Renal pelvis (tissue), 4 donors: ENCODE measurements around the gene PNMA3. TPM values are rescaled to one million over a fixed set of nuclear protein-coding genes. Genes with fewer than 3 reads are reported as not detected.
"Not testable (repeated sequence)": the region's sequence is repeated elsewhere in the genome, so short reads cannot be mapped to it uniquely, and the experiment has no call there.

Source experiments
- DNase-seq: peaks from one replicate; pipeline ENCODE4 v3.0.0-alpha.2; 2013
- polyA plus RNA-seq, 3 donors: library from polyadenylated mRNA; unstranded; fragments of 120-200 nt; gene quantifications; one replicate each; pipeline ENCODE4 v1.2.1, GENCODE V29; 2013; ENCODE audit not compliant: insufficient read length in 3 of 3

PNMA3 gene
- polyA plus RNA-seq, 3 donors = 29.4 to 41.4 (median 32.5) TPM

DNA sequence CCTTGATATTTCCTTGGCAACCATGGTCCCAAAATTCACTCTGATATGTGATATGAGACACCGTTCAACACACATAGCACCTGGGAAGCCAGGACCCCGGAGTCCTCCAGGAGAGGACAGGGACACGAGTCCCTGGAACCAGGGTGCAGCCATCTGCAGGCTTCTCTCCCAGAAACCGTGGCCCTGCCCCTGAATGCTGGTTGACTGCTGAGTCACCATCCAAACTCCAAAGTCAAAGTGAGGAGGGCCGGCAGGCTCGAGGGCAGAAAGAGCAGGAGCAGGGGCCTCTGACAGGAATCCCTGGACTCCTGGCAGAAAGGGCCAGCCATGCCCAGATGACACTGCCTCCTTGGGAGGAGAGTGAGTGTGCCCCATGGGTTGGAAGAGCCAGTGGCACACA, 9.1 kb downstream of the PNMA3 start:
- no peak for DNase-seq

DNA sequence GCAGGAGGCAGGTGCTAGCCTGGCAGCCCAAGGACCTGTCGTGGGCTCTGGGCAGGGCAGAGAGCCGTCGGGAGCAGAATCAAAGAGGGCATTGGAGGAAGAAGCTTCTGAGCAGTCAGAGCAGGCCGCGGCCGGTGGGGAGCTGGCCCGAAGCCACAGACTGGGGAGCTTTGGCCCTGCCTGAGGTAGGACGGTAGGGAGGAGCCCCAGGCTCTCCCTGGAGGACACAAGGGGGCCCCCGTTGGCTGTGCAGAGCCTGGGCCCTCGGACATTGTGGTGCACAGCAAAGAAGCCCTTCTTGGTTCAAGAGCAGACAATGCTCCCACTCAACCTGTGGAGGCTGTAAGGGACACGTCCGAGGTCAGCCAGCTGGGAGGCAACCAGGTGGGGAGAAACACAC, 10.1 kb downstream of the PNMA3 start:
- DNase-seq = not testable (repeated sequence)

DNA sequence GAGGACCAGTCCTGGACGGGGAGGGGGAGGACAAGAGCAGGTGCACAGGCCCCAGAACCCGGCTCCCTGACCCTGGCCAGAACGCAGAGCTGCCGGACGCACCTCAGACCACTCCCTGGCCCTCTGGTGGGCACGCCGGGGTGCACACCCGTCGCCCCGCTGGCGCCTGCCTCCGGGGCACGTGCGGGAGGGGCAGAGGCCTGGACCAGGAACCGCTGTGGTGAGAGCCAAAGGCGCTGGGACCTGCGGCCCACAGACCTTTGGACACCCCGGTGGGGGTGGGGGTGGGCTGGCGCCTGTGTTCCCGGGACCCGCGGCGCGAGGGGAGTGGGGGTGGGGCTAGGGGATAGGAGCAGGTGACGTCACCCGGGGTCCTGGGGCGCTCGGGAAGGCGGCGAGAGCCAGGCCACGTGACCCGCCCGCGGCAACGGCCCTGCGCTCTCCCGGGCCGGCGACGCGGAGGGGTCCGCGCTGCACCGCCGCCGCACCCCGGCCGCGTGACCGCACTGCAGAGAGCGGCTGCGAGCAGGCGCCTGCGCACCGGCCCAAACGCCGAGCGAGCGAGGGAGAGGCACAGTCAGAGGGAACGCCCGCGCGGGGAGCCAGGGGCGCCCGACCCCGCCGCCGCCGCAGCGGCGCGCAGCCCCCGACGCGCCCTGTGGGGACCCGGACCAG, 15.8 kb downstream of the PNMA3 start, which contains the start of gene PNMA6A:
Gene PNMA6A (plus strand): TSS at position 546 of the 675 bp plus-strand sequence. CDS start 609 bp downstream, outside the sequence.
- not testable (repeated sequence) for DNase-seq

GRCh38 chrX:153073331-153073730, 17.1 kb downstream of the PNMA3 start:
- not testable (repeated sequence) for DNase-seq

DNA sequence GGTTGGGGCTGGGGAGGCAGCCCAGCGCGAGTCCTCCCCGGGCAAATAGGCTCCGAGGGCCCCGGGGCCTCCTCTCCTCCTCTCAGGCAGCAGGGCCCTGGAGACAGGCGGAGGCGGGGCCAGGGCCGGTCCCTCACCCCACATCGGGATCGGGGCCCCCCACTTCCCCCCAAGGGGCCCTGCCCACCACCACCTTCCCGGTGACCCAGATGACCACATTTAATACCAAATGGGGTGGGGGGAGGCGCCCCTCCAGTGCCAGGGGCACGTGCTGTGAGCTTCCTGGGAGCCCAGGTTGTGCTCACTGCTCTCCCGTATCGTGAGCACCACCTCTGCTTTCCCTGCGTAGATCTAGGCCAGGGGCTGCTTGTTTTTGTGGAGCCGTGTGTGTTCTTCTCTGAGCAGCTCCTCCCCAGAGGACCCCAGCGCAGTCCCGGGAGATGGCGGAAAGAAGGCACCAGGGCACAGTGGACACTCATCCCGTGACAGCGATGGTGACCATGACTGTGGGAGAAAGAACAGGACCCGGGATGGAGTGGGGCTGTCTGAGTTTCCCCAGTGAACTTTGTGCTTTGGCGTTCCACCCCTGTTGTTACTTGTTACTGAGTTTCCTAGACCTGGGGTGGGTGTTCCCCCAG, 18.1 kb downstream of the PNMA3 start:
- no peak for DNase-seq

DNA sequence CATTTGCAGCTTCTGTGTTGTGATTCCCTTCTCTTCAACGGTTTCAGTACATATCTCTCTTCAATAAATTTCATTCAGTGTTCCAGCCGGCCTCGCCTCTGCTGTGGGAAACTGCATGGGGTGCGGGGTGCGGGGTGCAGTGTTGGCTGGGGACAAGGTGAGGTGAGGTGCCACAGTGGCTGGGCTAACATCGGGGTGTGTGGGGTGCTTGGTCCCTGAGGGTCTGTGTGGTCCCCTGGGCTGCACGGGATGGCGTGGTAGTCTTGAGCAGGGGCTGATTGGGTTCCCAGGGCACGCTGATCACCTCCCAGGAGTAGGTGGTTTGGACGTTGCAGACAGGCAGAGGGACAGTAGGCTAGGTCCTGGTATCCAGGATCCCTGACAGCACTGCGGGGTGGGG, 18.7 kb downstream of the PNMA3 start:
- no peak for DNase-seq

DNA sequence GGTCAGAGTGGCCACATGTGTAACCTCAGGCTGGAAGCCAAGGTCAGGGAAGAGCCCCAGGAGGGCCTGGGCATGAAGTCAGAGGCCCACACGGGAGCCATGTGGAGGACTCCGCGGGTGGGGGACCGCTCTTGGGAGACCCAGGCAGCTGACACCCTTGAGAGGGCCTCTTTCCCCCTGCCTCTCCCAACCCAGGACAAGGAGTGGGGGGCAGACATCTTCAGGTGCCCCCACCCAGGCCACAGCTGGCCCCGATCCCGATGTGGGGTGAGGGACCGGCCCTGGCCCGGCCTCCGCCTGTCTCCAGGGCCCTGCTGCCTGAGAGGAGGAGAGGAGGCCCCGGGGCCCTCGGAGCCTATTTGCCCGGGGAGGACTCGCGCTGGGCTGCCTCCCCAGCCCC, 19.1 kb downstream of the PNMA3 start:
- no peak for DNase-seq

DNA sequence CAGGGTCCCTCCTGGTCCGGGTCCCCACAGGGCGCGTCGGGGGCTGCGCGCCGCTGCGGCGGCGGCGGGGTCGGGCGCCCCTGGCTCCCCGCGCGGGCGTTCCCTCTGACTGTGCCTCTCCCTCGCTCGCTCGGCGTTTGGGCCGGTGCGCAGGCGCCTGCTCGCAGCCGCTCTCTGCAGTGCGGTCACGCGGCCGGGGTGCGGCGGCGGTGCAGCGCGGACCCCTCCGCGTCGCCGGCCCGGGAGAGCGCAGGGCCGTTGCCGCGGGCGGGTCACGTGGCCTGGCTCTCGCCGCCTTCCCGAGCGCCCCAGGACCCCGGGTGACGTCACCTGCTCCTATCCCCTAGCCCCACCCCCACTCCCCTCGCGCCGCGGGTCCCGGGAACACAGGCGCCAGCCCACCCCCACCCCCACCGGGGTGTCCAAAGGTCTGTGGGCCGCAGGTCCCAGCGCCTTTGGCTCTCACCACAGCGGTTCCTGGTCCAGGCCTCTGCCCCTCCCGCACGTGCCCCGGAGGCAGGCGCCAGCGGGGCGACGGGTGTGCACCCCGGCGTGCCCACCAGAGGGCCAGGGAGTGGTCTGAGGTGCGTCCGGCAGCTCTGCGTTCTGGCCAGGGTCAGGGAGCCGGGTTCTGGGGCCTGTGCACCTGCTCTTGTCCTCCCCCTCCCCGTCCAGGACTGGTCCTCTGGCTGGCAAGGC, 21.3 kb downstream of the PNMA3 start:
- not testable (repeated sequence) for DNase-seq

- DNase-seq = not testable (repeated sequence)
These were observed 27.1 kb downstream of the PNMA3 start for GRCh38 chrX:153083238-153083923.

- DNase-seq = no peak
These were observed 46.1 kb downstream of the PNMA3 start for GRCh38 chrX:153102418-153102817.

GRCh38 chrX:153104959-153105358, 48.7 kb downstream of the PNMA3 start:
- DNase-seq = not testable (repeated sequence)

GRCh38 chrX:153106092-153106801, 50.0 kb downstream of the PNMA3 start:
- not testable (repeated sequence) for DNase-seq

Other genes with a start within 250 kb of the PNMA3 start
- gene CETN2, start 225.7 kb upstream of the PNMA3 start, polyA plus RNA-seq = 100 to 1,000 TPM; 101 to 119 (median 114) TPM
- gene NSDHL, start 225.4 kb upstream of the PNMA3 start, polyA plus RNA-seq = 10 to 100 TPM; 28.1 to 31.6 (median 28.9) TPM
- gene ZNF185, start 158.4 kb upstream of the PNMA3 start, polyA plus RNA-seq = 10 to 100 TPM; 40.6 to 47.1 (median 44.6) TPM
- under 1 TPM; 0.36 to 0.64 (median 0.51) TPM for gene PNMA5, start 62.4 kb upstream of the PNMA3 start, polyA plus RNA-seq
- gene PNMA6A, start 16.0 kb downstream of the PNMA3 start, polyA plus RNA-seq = 10 to 100 TPM; 13.1 to 16.5 (median 15.5) TPM
- gene MAGEA1, start 122.8 kb downstream of the PNMA3 start, polyA plus RNA-seq = not detected